GM12878 (cell line): ENCODE data around the gene C1GALT1.
A peak's percentile ranks its signal among the peaks of the same experiment; 100 is the strongest.

Source experiments
- CTCF ChIP-seq, 3 experiments: IDR thresholded peaks in 2 of 3; conservative IDR thresholded peaks in 1 of 3; 2 replicates each; pipeline ENCODE4 v1.5.1; 2011; ENCODE audit warnings: low read depth in 3 of 3, low read length in 3 of 3, mild to moderate bottlenecking in 3 of 3, control low read depth in 2 of 3, moderate library complexity in 2 of 3, inconsistent platforms in 1 of 3, mixed read lengths in 1 of 3; ENCODE audit not compliant: control insufficient read depth in 2 of 3, insufficient read depth in 1 of 3; ENCODE audit errors: extremely low read depth in 1 of 3
- MAX ChIP-seq: IDR thresholded peaks from 2 replicates; pipeline ENCODE4 v1.6.1; 2012; ENCODE audit warnings: low read depth, low read length, improper control_type of control experiment
- MTA2 ChIP-seq: fragments of 450-650 bp; IDR thresholded peaks from 2 replicates; pipeline ENCODE4 v1.6.1; 2016; ENCODE audit warnings: low read depth, mild to moderate bottlenecking, moderate library complexity
- NFIC ChIP-seq: IDR thresholded peaks from 2 replicates; pipeline ENCODE4 v1.6.1; 2012; ENCODE audit warnings: low read depth, mild to moderate bottlenecking, inconsistent platforms, low read length, moderate library complexity
- PAX5 ChIP-seq: IDR thresholded peaks from 2 replicates; pipeline ENCODE4 v1.6.1; 2011; ENCODE audit warnings: low read depth, low read length, borderline replicate concordance
- RCOR1 ChIP-seq: conservative IDR thresholded peaks from 2 replicates; pipeline ENCODE4 v1.6.1; 2012; ENCODE audit warnings: low read depth, low read length, improper control_type of control experiment
- SMAD1 ChIP-seq: fragments of 450-650 bp; IDR thresholded peaks from 2 replicates; pipeline ENCODE4 v1.6.1; 2018; ENCODE audit warnings: mild to moderate bottlenecking, low read depth; ENCODE audit not compliant: partially characterized antibody
- TAF1 ChIP-seq: IDR thresholded peaks from 2 replicates; pipeline ENCODE4 v1.6.1; 2011; ENCODE audit warnings: mild to moderate bottlenecking, low read depth, low read length, borderline replicate concordance
- TF ChIP-seq, protein P1 (sequence below): IDR thresholded peaks from 2 replicates; pipeline ENCODE4 v1.6.1; 2012; ENCODE audit warnings: low read length, inconsistent platforms

DNA sequence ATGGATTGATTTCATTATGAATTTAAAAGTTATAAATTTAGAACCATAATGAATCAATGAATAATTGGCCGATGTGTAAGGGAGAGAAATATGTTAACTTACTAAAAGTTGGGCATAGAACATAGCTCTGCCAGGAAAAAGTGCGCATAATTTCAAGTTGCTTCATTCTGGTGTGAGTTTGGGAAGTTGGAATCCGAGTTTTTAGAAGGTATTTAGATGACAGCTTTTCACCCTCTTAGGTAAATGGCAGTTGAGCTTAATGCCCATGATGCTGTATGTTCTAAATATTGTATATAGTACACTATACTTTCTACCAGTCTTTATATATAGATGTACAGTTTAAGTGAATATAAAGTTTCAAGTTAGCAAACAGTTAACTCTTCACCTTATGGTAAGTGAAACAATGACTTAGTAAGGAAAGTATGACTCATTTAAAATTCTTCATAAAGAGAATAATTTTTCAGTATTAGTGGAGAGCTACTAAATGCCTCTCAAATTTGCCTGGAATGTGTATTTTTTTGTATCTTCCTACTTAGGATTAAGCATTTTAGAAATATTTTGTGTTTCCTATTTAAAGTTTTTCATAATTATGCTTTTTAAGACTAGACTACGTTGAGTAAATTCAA lies 1.6 kb downstream of the C1GALT1 start:
- TF ChIP-seq, protein P1, sequence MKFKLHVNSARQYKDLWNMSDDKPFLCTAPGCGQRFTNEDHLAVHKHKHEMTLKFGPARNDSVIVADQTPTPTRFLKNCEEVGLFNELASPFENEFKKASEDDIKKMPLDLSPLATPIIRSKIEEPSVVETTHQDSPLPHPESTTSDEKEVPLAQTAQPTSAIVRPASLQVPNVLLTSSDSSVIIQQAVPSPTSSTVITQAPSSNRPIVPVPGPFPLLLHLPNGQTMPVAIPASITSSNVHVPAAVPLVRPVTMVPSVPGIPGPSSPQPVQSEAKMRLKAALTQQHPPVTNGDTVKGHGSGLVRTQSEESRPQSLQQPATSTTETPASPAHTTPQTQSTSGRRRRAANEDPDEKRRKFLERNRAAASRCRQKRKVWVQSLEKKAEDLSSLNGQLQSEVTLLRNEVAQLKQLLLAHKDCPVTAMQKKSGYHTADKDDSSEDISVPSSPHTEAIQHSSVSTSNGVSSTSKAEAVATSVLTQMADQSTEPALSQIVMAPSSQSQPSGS = peak; percentile 43; the same call in 1 of the 2 replicates
- no peak for TF ChIP-seq MTA2
- peak; percentile 53; the same call in 1 of the 2 replicates for TF ChIP-seq NFIC
- TF ChIP-seq CTCF (IDR thresholded peaks at IDR 0.05 in 2 of 3, conservative IDR thresholded peaks at IDR 0.05 in 1 of 3; ENCODE audit: control insufficient read depth in 2 of 3, extremely low read depth in 1 of 3, insufficient read depth in 1 of 3, low read depth in 3 of 3, low read length in 3 of 3) = no peak
- no peak for TF ChIP-seq MAX
- TF ChIP-seq RCOR1 = no peak
- TF ChIP-seq SMAD1 = no peak
- no peak for TF ChIP-seq PAX5
- no peak for TF ChIP-seq TAF1
